PC-9 (cell line): Measurements from ENCODE around the gene IQCH. TPM values are rescaled to one million over a fixed set of nuclear protein-coding genes. Genes with fewer than 3 reads are reported as not detected.
"Not testable (repeated sequence)": the region's sequence is repeated elsewhere in the genome, so short reads cannot be mapped to it uniquely, and the experiment has no call there.

Experiments used
- BruUV-seq: library from RNA; stranded (reverse); fragments of 400-500 nt; replicated peaks from 2 replicates; lab custom pipeline; 2021; lab: Mats Ljungman, UMichigan
- CTCF ChIA-PET: fragments of 300-600 bp; sonication (Branson Sonifier 250); formaldehyde crosslinking; loops from one replicate; lab custom pipeline; 2022; ENCODE audit warnings: antibody characterized with exemption; lab: Charles Lee
- POLR2A ChIA-PET: fragments of 300-600 bp; sonication (Branson Sonifier 250); formaldehyde crosslinking; loops from one replicate; lab custom pipeline; 2022; ENCODE audit warnings: antibody characterized with exemption; ENCODE audit not compliant: unreplicated experiment; lab: Charles Lee
- DNase-seq, 2 experiments: peaks; one replicate each; pipeline versions ENCODE4 v3.0.0 to v3.0.0-alpha.2; 2015 to 2022; ENCODE audit warnings: mixed read lengths in 1 of 2
- H2AFZ ChIP-seq: fragments of 200-600 bp; sonication (generic); 2 replicates; pipeline ENCODE4 v1.8.1; 2017; ENCODE audit warnings: antibody characterized with exemption
- H3F3A ChIP-seq: fragments of 200-600 bp; sonication (generic); 2 replicates; pipeline ENCODE4 v1.8.1; 2017; ENCODE audit warnings: antibody characterized with exemption, mild to moderate bottlenecking, low read depth; ENCODE audit not compliant: insufficient read depth
- H3K27ac ChIP-seq: fragments of 200-600 bp; sonication (generic); 2 replicates; pipeline ENCODE4 v1.6.1; 2016; ENCODE audit warnings: mixed run types
- H3K27me3 ChIP-seq: fragments of 200-600 bp; sonication (generic); 2 replicates; pipeline ENCODE4 v1.6.1; 2016; ENCODE audit warnings: low read depth, mixed run types; ENCODE audit not compliant: insufficient read depth
- H3K36me3 ChIP-seq: fragments of 200-600 bp; sonication (generic); 2 replicates; pipeline ENCODE4 v1.6.1; 2016; ENCODE audit warnings: low read depth, mixed run types
- H3K4me1 ChIP-seq: fragments of 200-600 bp; sonication (generic); replicated peaks from 2 replicates; pipeline ENCODE4 v1.6.1; 2016; ENCODE audit warnings: mixed run types; ENCODE audit not compliant: insufficient read depth
- H3K4me2 ChIP-seq: fragments of 200-600 bp; sonication (generic); 2 replicates; pipeline ENCODE4 v1.6.1; 2017; ENCODE audit warnings: mixed run types
- H3K4me3 ChIP-seq: fragments of 200-600 bp; sonication (generic); 2 replicates; pipeline ENCODE4 v1.6.1; 2016; ENCODE audit warnings: mixed run types
- H3K79me2 ChIP-seq: fragments of 200-600 bp; sonication (generic); 2 replicates; pipeline ENCODE4 v1.6.1; 2017; ENCODE audit warnings: low read depth, mixed run types
- H3K9me2 ChIP-seq: fragments of 200-600 bp; sonication (generic); 2 replicates; pipeline ENCODE4 v1.8.1; 2017; ENCODE audit warnings: mild to moderate bottlenecking; ENCODE audit not compliant: insufficient read depth
- H3K9me3 ChIP-seq: fragments of 200-600 bp; sonication (generic); 2 replicates; pipeline ENCODE4 v1.8.1; 2016; ENCODE audit warnings: low read depth; ENCODE audit not compliant: insufficient read depth
- H4K20me1 ChIP-seq: fragments of 200-600 bp; sonication (generic); 2 replicates; pipeline ENCODE4 v1.8.1; 2017; ENCODE audit not compliant: insufficient read depth
- EZH2 ChIP-seq: fragments of 200-600 bp; sonication (generic); IDR thresholded peaks from 2 replicates; pipeline ENCODE4 v1.8.0; 2017; ENCODE audit warnings: antibody characterized with exemption, low read depth
- intact Hi-C: fragments of 100-400 bp; cut with micrococcal nuclease; formaldehyde crosslinking; loops from one replicate; pipeline ENCODE4 v1.10.0; 2022; ENCODE audit not compliant: unreplicated experiment
- total RNA-seq: library from RNA; stranded (reverse); gene quantifications from 2 replicates; pipeline ENCODE4 v1.2.3, GENCODE V29; 2021
- TF ChIP-seq, protein P1 (sequence below): fragments of 200-600 bp; sonication (generic); conservative IDR thresholded peaks from 2 replicates; pipeline ENCODE4 v1.6.1; 2017; ENCODE audit warnings: mixed run types, antibody characterized with exemption, mild to moderate bottlenecking, moderate library complexity

The IQCH gene
- total RNA-seq, 1 experiment from 2014 or later, result 7.5 TPM

DNA sequence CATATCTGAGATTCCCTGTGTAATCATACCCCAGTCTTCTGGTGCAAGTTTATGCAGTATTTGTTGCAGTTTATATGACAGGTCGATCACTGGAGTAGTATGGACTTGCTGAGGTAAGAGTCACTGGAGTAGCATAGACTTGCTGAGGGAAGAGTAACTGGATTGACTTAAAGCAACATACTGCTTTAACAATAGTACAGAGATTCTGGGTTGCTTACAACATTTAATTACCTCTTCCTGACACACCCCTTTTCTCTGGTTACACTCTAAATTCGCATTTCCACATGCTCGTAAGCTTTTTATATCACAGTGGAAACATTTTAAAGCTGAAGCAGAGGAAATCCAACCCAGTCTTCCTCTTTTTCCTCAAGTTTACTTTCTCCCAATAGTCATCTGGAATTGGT is 11.9 kb upstream of the IQCH start:
- H3K9me2 ChIP-seq, result no peaks in the 10 kb centered on the region
- H3K4me2 ChIP-seq, result no peak overlapping the region
- ChIA-PET POLR2A (no interaction called here), CTCF (no interaction called here)
- H3F3A ChIP-seq, result peaks cover 5% of the 10 kb centered on the region; the same call in 1 of the 2 replicates
- H3K27me3 ChIP-seq, result no peaks in the 10 kb centered on the region
- intact Hi-C loops, result loop anchor here (10.0 kb wide), 1 partner anchor 592 kb away; no protein-coding TSS in a partner anchor
- BruUV-seq, result no TSS peak
- peaks cover 96% of the 10 kb centered on the region for H3K79me2 ChIP-seq
- H3K27ac ChIP-seq, result no peak overlapping the region
- H3K36me3 ChIP-seq, result peaks cover 11% of the 10 kb centered on the region; the same call in 1 of the 2 replicates
- peaks cover 4% of the 10 kb centered on the region for H3K4me1 ChIP-seq
- no peak overlapping the region for H2AFZ ChIP-seq
- H3K4me3 ChIP-seq, result no peak overlapping the region
- no peaks in the 10 kb centered on the region for H3K9me3 ChIP-seq
- DNase-seq, result no peak
- no peak for TF ChIP-seq EZH2
- TF ChIP-seq, protein P1, sequence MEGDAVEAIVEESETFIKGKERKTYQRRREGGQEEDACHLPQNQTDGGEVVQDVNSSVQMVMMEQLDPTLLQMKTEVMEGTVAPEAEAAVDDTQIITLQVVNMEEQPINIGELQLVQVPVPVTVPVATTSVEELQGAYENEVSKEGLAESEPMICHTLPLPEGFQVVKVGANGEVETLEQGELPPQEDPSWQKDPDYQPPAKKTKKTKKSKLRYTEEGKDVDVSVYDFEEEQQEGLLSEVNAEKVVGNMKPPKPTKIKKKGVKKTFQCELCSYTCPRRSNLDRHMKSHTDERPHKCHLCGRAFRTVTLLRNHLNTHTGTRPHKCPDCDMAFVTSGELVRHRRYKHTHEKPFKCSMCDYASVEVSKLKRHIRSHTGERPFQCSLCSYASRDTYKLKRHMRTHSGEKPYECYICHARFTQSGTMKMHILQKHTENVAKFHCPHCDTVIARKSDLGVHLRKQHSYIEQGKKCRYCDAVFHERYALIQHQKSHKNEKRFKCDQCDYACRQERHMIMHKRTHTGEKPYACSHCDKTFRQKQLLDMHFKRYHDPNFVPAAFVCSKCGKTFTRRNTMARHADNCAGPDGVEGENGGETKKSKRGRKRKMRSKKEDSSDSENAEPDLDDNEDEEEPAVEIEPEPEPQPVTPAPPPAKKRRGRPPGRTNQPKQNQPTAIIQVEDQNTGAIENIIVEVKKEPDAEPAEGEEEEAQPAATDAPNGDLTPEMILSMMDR, result no peak
- H4K20me1 ChIP-seq, result peaks cover 6% of the 10 kb centered on the region; the same call in 1 of the 2 replicates

DNA sequence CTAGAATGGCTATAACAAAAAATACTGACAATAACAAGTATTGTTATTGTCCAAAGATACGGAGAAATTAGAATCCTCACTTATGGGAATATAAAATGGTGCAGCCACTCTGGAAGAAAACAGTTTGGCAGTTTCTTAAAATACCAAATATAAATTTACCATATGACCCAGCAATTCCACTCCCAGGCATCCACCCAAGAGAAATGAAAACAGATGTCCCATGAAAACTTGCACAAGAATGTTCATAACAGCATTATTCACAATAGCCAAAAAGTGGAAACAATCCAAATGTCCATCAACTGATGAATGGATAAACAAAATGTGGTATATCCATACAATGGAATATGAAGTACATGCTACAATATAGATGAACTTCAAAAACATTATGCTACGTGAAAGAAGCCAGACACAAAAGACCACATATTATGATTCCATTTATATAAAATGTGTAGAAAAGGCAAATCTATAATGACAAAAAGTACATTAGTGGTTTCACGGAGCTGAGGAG is 9.6 kb upstream of the IQCH start:
- Histone ChIP-seq H3K4me3 (no peak overlapping the region), H3K4me1 (peaks cover 4% of the 10 kb centered on the region), H2AFZ (no peak overlapping the region), H3K36me3 (peaks cover 11% of the 10 kb centered on the region; the same call in 1 of the 2 replicates), H3K9me3 (no peaks in the 10 kb centered on the region), H3K27me3 (no peaks in the 10 kb centered on the region), H3K9me2 (no peaks in the 10 kb centered on the region), H3K79me2 (peaks cover 97% of the 10 kb centered on the region), H3K4me2 (no peak overlapping the region), H4K20me1 (peaks cover under 1% of the 10 kb centered on the region; the same call in 1 of the 2 replicates), H3F3A (peaks cover 10% of the 10 kb centered on the region; the same call in 1 of the 2 replicates), H3K27ac (no peak overlapping the region)
- ChIA-PET CTCF (no interaction called here), POLR2A (no interaction called here)
- no peak for TF ChIP-seq EZH2
- TF ChIP-seq, protein P1, result no peak
- BruUV-seq, result no TSS peak
- DNase-seq, result no peak
- intact Hi-C loops, result loop anchor here (10.0 kb wide), 1 partner anchor 590 kb away; no protein-coding TSS in a partner anchor

DNA sequence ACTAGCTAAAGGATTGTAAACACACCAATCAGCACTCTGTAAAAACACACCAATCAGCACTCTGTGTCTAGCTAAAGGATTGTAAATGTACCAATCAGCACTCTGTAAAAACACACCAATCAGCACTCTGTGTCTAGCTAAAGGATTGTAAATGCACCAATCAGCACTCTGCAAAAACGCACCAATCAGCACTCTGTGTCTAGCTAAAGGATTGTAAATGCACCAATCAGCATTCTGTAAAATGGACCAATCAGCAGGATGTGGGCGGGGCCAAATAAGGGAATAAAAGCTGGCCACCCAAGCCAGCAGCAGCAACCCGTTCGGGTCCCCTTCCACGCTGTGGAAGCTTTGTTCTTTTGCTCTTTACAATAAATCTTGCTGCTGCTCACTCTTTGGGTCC is 8.0 kb upstream of the IQCH start:
- H3K27ac ChIP-seq, H3K4me1 ChIP-seq, H3K9me2 ChIP-seq, DNase-seq, POLR2A ChIA-PET, H2AFZ ChIP-seq, H3F3A ChIP-seq, CTCF ChIA-PET, H3K27me3 ChIP-seq, H3K9me3 ChIP-seq, BruUV-seq, H4K20me1 ChIP-seq, H3K4me2 ChIP-seq, H3K4me3 ChIP-seq: not testable (repeated sequence)
- Histone ChIP-seq H3K36me3 (peaks cover 11% of the 10 kb centered on the region; the same call in 1 of the 2 replicates), H3K79me2 (peaks cover 97% of the 10 kb centered on the region)
- intact Hi-C loops, result loop anchor here (10.0 kb wide), 1 partner anchor 588 kb away; no protein-coding TSS in a partner anchor
